Heart left ventricle (tissue), 16 donors: Measurements from ENCODE around the gene CNBP. TPM values are rescaled to one million over a fixed set of nuclear protein-coding genes. Genes with fewer than 3 reads are reported as not detected.

Source experiments
- ATAC-seq, 4 donors: fragments of 200-7000 bp; cut with Tn5 transposase; one replicate each; pipeline ENCODE4 v1.9.1; 2020 to 2022; ENCODE audit warnings: moderate library complexity in 4 of 4, mild to moderate bottlenecking in 3 of 4, moderate number of reproducible peaks in 1 of 4
- DNase-seq, 5 donors: peaks; one replicate each; pipeline ENCODE4 v3.0.0-alpha.2; 2020
- H3K27ac ChIP-seq, 12 donors: fragments of 200-600 bp; sonication (generic) in 4 of 12; one replicate each; pipeline versions ENCODE4 v1.5.0 to v1.8.0; 2016 to 2022; ENCODE audit warnings: mild to moderate bottlenecking in 2 of 12
- H3K27me3 ChIP-seq, 9 donors: fragments of 200-600 bp; sonication (generic) in 2 of 9; one replicate each; pipeline versions ENCODE4 v1.5.1 to v1.8.0; 2016 to 2022; ENCODE audit warnings: mild to moderate bottlenecking in 3 of 9
- H3K36me3 ChIP-seq, 9 donors: fragments of 200-600 bp; sonication (generic) in 2 of 9; one replicate each; pipeline versions ENCODE4 v1.5.0 to v1.8.0; 2018 to 2022; ENCODE audit warnings: mild to moderate bottlenecking in 2 of 9
- H3K4me1 ChIP-seq, 12 donors: fragments of 200-600 bp; sonication (generic) in 4 of 12; one replicate each; pipeline versions ENCODE4 v1.5.0 to v1.8.0; 2016 to 2022; ENCODE audit warnings: mild to moderate bottlenecking in 3 of 12
- H3K4me3 ChIP-seq, 12 donors: fragments of 200-600 bp; sonication (generic) in 4 of 12; one replicate each; pipeline versions ENCODE4 v1.5.0 to v1.8.0; 2017 to 2022; ENCODE audit warnings: mild to moderate bottlenecking in 9 of 12, moderate library complexity in 4 of 12
- H3K9me3 ChIP-seq, 12 donors: fragments of 200-600 bp; sonication (generic) in 4 of 12; one replicate each; pipeline versions ENCODE4 v1.5.0 to v1.8.0; 2016 to 2022; ENCODE audit warnings: mild to moderate bottlenecking in 1 of 12
- CTCF ChIP-seq, 12 donors: fragments of 200-600 bp; sonication (generic) in 4 of 12; IDR thresholded peaks; one replicate each; pipeline versions ENCODE4 v1.5.0 to v1.8.0; 2018 to 2022; ENCODE audit warnings: antibody characterized with exemption in 12 of 12, mild to moderate bottlenecking in 5 of 12
- POLR2A ChIP-seq, 2 donors: fragments of 450-650 bp; IDR thresholded peaks; one replicate each; pipeline ENCODE4 v1.6.1; 2017; ENCODE audit warnings: antibody characterized with exemption in 2 of 2, mild to moderate bottlenecking in 2 of 2, moderate library complexity in 2 of 2
- WGBS, 4 donors: extraction: QIAGEN DNeasy Blood & Tissue Kit in 2 of 4; methylation state at CpG; one replicate each; pipeline versions ENCODE4 v1.1.5 to v1.1.7; 2013 to 2018; 5-methylcytosine and 5-hydroxymethylcytosine counted together
- intact Hi-C, 10 donors: fragments of 100-400 bp; cut with DNase I; formaldehyde crosslinking; loops; one replicate each; pipeline versions ENCODE4 v1.11.1 to v1.14.2; 2022
- polyA plus RNA-seq, 2 donors: library from polyadenylated mRNA; stranded (reverse); fragments of 200-250 nt; gene quantifications; one replicate each; pipeline ENCODE4 v1.2.3, GENCODE V29; 2013
- total RNA-seq, 9 donors: library from RNA; depleted of rRNA in 2 of 9; stranded (reverse); fragments of >200 nt in 2 of 9; fragmentation: NEBNext Ultra II Directional in 3 of 9; extraction: Animal tissue kit (Norgen Biotek cat#: 25700) in 3 of 9; gene quantifications; one replicate each; pipeline versions ENCODE4 v1.1.0 to v1.2.4, GENCODE V29; 2016 to 2023
- donor health status: ischemic (EF 13 %, LVEDD 7.1; RV severe dilation, severe dysfunction).
- donor health status: healthy with polysubstance abuse.
- donor health status: DM: no; HTN: yes; CAD: no.
- donor health status: DM: no; HTN: no; CAD: no.
- donor health status: ischemic (EF 25% LVEDD 6.9; RV normal size, moderate dysfunction).
- donor health status: ischemic (EF 25% LVEDD 5.7; RV mildly dilated, moderate dysfunction).
- donor health status: healthy.
- donor health status: DM: yes; HTN: yes; CAD: no.
- donor health status: ischemic (EF 35%, LVEDD 5.7; RV mildly dilated, moderate dysfunction).
- donor health status: nonischemic (EF 11% LVEDD 7.7; RV severe dilation, severe dysfunction).
- donor health status: DM: yes; HTN: yes; CAD: no.
- donor health status: PGD.
- donor health status: ischemic (EF 29% LVEDD 5.4; RV normal size, mild dysfunction).
- donor health status: nonischemic (EF 23%, LVEDD 6.1; RV moderate dilation, normal function).

CNBP gene
- total and polyA plus RNA-seq, 11 donors: 376 to 743 (median 501) TPM

- Histone ChIP-seq H3K27ac (no peak overlapping the region), H3K4me3 (no peak overlapping the region), H3K27me3 (no peaks in the 10 kb centered on the region), H3K9me3 (no peaks in the 10 kb centered on the region), H3K4me1 (peaks cover 0 to under 1% (median 0%) of the 10 kb centered on the region in 12 donors), H3K36me3 (no peaks in the 10 kb centered on the region)
- 88 to 96% (median 91%) methylated on average over 2 of the region's 2 CpGs for WGBS, 4 donors
- DNase-seq (no peak), ATAC-seq (no peak)
- intact Hi-C loops: no loop called here
- no peak for TF ChIP-seq POLR2A (IDR thresholded peaks at IDR 0.05)
- TF ChIP-seq CTCF (IDR thresholded peaks at IDR 0.05): no peak
Observed at GRCh38 chr3:129218742-129219141, 35.0 kb upstream of the CNBP start.

GRCh38 chr3:129213238-129213637, 29.5 kb upstream of the CNBP start:
- no peak overlapping the region for H3K4me3 ChIP-seq
- H3K9me3 ChIP-seq: no peaks in the 10 kb centered on the region
- TF ChIP-seq POLR2A (IDR thresholded peaks at IDR 0.05) (no peak), CTCF (IDR thresholded peaks at IDR 0.05) (no peak)
- intact Hi-C loops: no loop called here
- DNase-seq (no peak), ATAC-seq (no peak)
- H3K27ac ChIP-seq: no peak overlapping the region
- 97 to 99% (median 98%) methylated on average over 5 of the region's 5 CpGs for WGBS, 4 donors
- H3K4me1 ChIP-seq: peaks cover 0 to 13% (median 8%) of the 10 kb centered on the region in 12 donors
- no peaks in the 10 kb centered on the region for H3K36me3 ChIP-seq
- H3K27me3 ChIP-seq: no peaks in the 10 kb centered on the region

DNA sequence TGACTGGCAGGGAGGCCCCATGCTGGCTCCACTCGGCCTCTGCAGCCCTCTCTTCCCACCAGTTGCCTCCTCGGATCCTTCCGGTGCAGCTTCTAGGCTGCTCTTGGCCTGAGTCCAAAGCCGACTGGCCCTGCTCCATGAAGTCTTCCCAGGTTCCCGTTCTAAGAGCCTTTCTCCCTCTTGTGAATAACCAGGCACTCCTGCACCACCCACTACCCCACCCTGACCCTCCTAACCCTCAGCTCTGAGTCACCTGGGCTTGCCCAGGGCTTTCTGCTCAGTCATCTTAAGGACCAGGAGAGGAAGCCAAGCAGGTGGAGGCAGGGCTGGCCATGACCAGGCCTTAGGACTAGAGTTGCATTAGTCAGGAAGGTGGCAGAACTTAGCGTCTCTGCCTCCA, 28.1 kb upstream of the CNBP start:
- intact Hi-C loops: no loop called here
- 8 to 17% (median 14%) methylated on average over 6 of the region's 6 CpGs for WGBS, 4 donors
- Histone ChIP-seq H3K27me3 (no peaks in the 10 kb centered on the region), H3K36me3 (no peaks in the 10 kb centered on the region), H3K4me3 (no peak overlapping the region), H3K4me1 (peaks cover 0 to 17% (median 10%) of the 10 kb centered on the region in 12 donors), H3K9me3 (no peaks in the 10 kb centered on the region), H3K27ac (peak overlapping the region in 6 of 12 donors; percentile 1 to 33 (median 24))
- DNase-seq (peak; percentile 40 to 72 (median 67)), ATAC-seq (peak in 3 of 4 donors; percentile 75 to 85 (median 84))
- TF ChIP-seq CTCF (IDR thresholded peaks at IDR 0.05): no peak

DNA sequence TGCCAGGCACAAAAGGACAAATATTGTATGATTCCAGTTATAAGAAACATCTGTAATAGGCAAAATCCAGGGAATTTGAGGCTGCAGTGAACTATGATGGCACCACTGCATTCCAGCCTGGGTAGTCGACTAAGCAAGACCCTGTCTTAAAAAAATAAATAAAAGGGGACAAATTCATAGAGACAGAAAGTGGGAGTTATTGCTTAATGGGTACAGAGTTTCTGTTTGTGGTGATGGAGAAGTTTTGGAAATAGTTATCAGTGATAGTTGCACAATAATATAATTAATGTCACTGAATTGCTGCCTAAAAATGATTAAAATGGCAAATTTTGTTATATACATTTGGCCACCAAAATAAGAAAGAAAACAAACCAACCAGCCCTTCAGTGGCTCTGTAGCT, 27.6 kb upstream of the CNBP start:
- H3K9me3 ChIP-seq: no peaks in the 10 kb centered on the region
- no peak overlapping the region for H3K4me3 ChIP-seq
- TF ChIP-seq CTCF (IDR thresholded peaks at IDR 0.05) (no peak), POLR2A (IDR thresholded peaks at IDR 0.05) (no peak)
- H3K4me1 ChIP-seq: peaks cover 0 to 17% (median 10%) of the 10 kb centered on the region in 12 donors
- 81 to 93% (median 84%) methylated on average over 1 of the region's 1 CpG for whole genome bisulfite sequencing, 4 donors
- no peaks in the 10 kb centered on the region for H3K36me3 ChIP-seq
- intact Hi-C loops: no loop called here
- no peaks in the 10 kb centered on the region for H3K27me3 ChIP-seq
- DNase-seq (no peak), ATAC-seq (no peak)
- peak overlapping the region in 5 of 12 donors; percentile 10 to 33 (median 25) for H3K27ac ChIP-seq
